GM11168 (cell line): ENCODE data around the gene EGFR.

Source experiments
- in situ Hi-C: fragments of 300-500 bp; cut with MboI; formaldehyde crosslinking; loops from one replicate; pipeline ENCODE4 v1.12.0; 2022; ENCODE audit warnings: low sequenced_read_pairs; ENCODE audit not compliant: unreplicated experiment

The EGFR gene

GRCh38 chr7:55113760-55114540 is 95.1 kb downstream of the EGFR start:
- in situ Hi-C loops, result no loop called here

- in situ Hi-C loops, result no loop called here
Measured at GRCh38 chr7:55117286-55117685, 98.5 kb downstream of the EGFR start.

- in situ Hi-C loops, result no loop called here
Measured at GRCh38 chr7:55118426-55118825, 99.6 kb downstream of the EGFR start.

GRCh38 chr7:55119571-55119970 is 100.8 kb downstream of the EGFR start:
- in situ Hi-C loops, result no loop called here

GRCh38 chr7:55120074-55120473 is 101.3 kb downstream of the EGFR start:
- in situ Hi-C loops, result no loop called here

- in situ Hi-C loops, result no loop called here
Measured at GRCh38 chr7:55120501-55121198, 101.8 kb downstream of the EGFR start.

GRCh38 chr7:55121249-55121648 is 102.4 kb downstream of the EGFR start:
- in situ Hi-C loops, result no loop called here

GRCh38 chr7:55122263-55122662 is 103.4 kb downstream of the EGFR start:
- in situ Hi-C loops, result no loop called here

GRCh38 chr7:55124989-55125875 is 106.4 kb downstream of the EGFR start:
- in situ Hi-C loops, result no loop called here

- in situ Hi-C loops, result no loop called here
Measured at GRCh38 chr7:55127135-55127551, 108.3 kb downstream of the EGFR start.

- in situ Hi-C loops, result no loop called here
Measured at GRCh38 chr7:55127622-55128081, 108.8 kb downstream of the EGFR start.

- in situ Hi-C loops, result no loop called here
Measured at GRCh38 chr7:55128693-55129394, 110.0 kb downstream of the EGFR start.

GRCh38 chr7:55129541-55130394 is 111.0 kb downstream of the EGFR start:
- in situ Hi-C loops, result no loop called here

- in situ Hi-C loops, result no loop called here
Measured at GRCh38 chr7:55130395-55131141, 111.8 kb downstream of the EGFR start.

GRCh38 chr7:55131142-55131929 is 112.5 kb downstream of the EGFR start:
- in situ Hi-C loops, result no loop called here

GRCh38 chr7:55132550-55132889 is 113.7 kb downstream of the EGFR start:
- in situ Hi-C loops, result no loop called here

GRCh38 chr7:55132890-55133551 is 114.2 kb downstream of the EGFR start:
- in situ Hi-C loops, result no loop called here
